Right lobe of liver (tissue), 4 donors: ENCODE data around the gene DAND5.

Experiments
- CTCF ChIP-seq, 4 donors: fragments of 200-600 bp in 3 of 4; fragments of 450-650 bp in 1 of 4; IDR thresholded peaks; one replicate each; pipeline versions ENCODE4 v1.5.1 to v1.8.0; 2016 to 2022; ENCODE audit warnings: antibody characterized with exemption in 4 of 4, mild to moderate bottlenecking in 2 of 4
- POLR2A ChIP-seq: fragments of 450-650 bp; IDR thresholded peaks from one replicate; pipeline ENCODE4 v1.6.1; 2017; ENCODE audit warnings: antibody characterized with exemption, mild to moderate bottlenecking
- donor health status: DM: no; HTN: no; CAD: no.
- donor health status: DM: no; HTN: no; CAD: no.
- donor health status: DM: no; HTN: yes; CAD: no.

GRCh38 chr19:13015361-13016223 is 46.2 kb downstream of the DAND5 start:
- TF ChIP-seq POLR2A (no peak), CTCF (IDR thresholded peaks at IDR 0.05) (no peak)
